CD4-positive, alpha-beta T cell treated with Interleukin-4 for 1 hour (primary cell): ENCODE measurements around the gene ADARB2.
"Not testable (repeated sequence)": the region's sequence is repeated elsewhere in the genome, so short reads cannot be mapped to it uniquely, and the experiment has no call there.

ENCODE experiments used
- DNase-seq, 2 donors: peaks; one replicate each; pipeline ENCODE4 v3.0.0-alpha.2; 2020 to 2022

ADARB2 gene

DNA sequence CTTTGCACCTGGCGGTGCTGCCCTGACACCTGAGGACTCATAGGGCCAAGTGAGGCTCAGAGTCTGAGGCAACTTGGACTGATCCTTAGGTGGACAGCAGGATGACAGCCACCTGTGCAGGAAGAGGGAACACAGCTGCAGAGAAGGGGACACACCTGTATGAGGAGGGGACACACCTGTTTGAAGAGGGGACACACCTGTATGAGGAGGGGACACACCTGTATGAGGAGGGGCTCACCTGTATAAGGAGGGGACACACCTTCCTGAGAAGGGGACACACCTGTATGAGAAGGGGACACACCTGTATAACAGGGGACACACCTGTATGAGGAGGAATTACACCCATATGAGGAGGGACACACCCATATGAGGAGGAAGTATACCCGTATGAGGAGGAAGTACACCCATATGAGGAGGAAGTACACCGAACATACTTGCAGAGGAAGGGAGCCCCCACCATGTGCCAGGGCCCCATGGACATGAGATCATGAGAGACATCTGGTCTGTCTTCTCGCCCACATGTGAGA is 285.9 kb downstream of the ADARB2 start:
- no peak for DNase-seq

DNA sequence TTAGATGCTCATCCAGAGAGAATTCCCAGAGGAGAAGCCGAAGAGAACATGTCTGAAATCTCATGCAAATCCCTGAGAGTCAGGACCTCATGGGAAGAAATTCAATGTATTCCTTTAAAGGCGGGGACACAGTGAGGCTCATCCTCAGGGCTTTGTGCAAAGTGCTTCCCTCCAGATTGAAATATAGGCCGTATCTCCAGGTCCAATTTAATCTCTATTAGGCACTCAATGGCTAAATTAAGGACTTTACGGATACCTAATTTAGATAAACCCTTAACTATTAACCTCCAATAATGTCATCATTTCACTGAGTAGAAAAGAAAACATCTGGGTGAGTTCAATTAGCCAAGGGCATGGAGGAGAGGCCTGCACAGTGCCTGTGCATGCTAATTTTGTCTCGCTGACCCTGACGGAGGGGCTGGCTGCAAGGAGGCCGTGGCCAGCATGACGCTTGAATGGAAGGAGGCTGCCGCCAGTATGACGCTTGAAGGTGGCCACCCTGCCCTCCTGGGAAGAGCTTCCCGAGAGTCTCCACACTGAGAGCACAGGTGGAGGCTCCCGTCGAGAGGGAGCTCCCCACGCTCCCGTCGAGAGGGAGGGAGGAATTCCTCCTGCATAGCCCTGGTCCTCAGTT is 287.6 kb downstream of the ADARB2 start:
- DNase-seq: no peak

DNA sequence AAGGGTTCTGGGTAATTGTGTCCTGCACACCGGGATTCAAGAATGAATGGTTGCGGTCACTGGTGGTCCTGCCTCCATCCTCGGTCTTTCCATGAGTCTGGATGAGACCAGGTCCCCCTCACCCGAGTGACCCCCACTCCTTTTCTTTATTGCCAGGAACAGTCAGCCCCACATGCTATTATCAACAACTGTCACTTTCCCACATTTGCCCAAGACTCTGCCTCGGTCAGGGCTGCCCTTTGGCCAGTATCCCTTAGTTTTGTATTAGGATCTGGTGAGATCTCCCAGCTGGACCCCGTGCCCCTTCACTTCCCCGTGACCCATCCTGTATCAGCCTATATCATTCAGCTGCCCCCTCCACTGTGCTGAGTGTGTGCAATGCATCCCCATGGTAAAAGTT is 288.3 kb downstream of the ADARB2 start:
- DNase-seq: no peak

DNA sequence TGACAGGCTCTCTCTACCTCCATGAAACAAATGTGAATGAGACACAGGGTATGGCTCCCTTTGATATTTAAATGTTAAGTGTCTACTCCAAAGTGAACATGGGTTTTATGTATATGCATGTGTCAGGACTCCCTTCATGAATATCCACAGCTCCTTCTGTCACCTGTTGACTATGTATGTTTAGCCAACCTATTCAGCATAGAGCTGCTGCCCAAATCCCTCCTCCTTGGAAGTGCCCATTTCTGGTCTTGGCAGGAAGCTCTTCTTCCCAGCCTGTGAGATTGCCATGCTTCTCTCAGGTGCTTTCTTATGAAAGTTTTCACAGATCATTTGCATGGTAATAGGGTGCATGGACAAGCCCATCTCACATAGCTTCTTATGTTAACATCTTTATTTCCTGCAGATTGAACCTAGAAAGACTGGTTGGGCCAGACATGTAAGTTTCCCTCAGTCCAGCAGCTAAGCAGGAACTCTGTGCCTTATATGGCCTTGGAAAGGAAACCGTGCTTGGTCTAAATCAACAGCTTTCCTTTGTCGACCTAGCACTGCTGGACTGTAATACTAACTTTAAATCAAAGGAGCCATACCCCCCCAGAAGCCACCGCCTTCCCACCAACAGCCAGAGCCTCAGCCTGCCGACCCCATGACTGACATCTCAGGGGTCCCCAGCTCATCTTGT is 288.9 kb downstream of the ADARB2 start:
- no peak for DNase-seq

DNA sequence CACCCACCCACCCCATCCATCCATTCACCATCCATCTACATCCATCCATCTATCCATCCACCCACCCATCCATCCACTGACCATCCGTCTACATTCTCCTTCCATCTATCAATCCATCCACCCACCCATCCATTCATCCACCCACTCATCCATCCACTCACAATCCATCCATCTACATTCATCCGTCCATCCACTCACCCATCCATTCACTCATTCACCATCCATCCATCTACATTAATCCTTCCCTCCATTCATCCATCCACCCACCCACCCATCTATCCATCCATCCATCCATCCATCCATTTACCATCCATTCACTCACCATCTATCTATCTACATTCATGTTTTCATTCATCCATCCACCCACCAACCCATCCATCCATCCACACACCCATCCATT is 292.5 kb downstream of the ADARB2 start:
- DNase-seq: no peak

DNA sequence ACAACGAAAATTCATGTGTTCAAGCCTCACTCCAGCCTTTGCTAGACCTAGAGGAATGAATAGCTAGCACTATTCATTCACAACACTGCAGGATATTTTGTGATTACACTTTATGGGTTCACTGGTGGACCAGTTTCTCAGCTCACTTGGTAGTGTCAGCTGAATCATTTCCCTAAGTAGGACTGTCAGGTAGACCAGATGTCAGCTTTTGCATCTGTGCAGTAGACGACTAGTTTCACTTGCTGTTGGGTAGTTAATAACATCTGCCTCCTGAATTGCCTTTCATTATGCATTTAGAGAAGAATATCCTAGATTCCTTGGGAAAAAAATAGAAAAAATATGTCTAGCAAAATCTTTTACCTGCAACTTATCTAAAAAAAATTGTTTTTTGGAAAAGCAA is 296.4 kb downstream of the ADARB2 start:
- no peak for DNase-seq

DNA sequence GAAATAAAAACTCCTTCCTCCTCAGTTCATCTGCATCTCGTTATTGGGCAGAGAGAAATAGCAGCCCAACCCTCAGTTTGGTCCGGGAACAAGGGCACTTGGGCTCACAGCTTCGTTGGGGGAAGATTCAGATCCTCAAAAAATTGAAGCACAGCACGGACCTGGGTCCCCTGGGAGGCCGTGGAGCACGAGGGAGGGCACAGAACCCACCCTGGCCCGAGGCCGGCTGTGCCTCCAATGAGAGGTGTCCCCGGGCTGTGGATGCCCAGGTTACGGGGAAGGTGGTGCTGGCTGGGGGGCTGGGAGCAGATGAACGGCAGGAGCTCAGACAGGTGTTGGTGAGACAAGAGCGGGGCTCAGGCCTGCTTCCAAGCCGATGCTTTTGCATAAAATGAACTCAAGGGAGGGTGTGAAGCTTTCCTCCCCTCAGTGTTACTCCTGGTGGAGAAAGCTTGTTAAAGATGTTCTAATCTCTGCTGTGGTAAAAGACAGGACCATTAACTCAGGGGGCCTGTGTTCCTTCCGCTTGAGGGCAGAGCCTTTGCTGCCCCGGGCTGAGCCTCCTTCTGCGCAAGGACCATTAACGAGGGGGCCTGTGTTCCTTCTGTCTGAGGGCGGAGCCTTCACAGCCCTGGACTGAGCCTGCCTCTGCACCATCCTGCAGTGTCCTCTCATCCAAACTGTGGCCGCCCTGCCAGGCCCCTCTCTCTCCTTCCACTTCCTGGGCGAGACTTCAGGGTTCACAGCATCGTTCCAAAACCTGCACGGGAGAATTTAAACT is 302.2 kb downstream of the ADARB2 start:
- DNase-seq: no peak

DNA sequence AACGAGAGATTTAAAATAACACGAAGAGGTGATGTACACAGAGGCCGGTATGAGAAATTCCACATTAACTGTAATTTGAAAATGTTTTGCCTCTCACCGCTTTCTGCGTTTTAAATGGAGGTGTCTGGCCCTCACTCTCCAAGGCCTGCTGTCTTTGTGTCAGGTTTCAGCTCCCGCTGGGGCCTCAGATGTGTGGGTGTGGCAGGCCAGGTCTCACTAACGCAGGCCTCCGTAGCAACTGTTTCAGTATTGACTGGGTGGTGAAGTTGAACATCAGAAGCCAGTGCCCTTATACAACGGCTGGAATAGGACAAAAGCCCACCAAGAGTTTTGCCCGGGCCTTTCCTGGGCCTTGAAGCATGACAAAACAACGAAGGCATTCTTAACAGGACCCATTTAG is 303.1 kb downstream of the ADARB2 start:
- DNase-seq: no peak

DNA sequence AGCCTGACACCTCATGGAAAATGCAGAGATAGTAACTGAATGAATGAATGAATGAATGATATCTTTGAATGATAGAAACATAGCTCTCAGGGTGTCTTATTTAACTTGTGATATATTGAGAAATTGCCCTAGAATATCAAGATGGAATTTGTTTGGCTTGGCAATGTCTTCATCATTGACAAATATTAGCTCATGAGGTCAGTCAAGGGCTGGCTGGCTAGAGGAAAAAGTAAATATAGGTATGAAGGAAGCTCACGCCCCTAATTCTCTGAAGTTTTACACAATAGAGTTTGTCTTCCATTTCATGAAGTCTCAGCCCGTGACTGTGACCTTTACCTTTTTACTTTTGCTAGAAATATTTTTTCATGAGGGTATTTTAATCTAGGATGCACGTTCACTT is 305.2 kb downstream of the ADARB2 start:
- DNase-seq: no peak

DNA sequence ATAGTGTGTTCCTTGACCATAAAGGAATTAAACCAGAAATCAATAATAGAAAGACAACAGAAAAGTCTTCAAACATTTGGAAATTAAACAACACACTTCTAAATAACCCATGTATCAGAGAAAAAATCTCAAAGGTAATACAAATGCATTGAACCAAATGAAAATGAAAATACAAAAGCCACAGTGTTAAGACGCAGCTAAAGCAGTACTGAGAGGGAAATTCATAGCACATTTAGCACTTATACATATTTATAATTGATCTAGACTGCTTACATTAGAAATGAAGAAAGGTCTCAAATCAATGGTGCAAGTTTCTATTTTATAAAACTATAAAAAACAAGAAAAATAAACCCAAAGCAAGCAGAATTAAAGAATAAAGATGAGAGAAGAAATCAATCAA is 306.1 kb downstream of the ADARB2 start:
- no peak for DNase-seq

DNA sequence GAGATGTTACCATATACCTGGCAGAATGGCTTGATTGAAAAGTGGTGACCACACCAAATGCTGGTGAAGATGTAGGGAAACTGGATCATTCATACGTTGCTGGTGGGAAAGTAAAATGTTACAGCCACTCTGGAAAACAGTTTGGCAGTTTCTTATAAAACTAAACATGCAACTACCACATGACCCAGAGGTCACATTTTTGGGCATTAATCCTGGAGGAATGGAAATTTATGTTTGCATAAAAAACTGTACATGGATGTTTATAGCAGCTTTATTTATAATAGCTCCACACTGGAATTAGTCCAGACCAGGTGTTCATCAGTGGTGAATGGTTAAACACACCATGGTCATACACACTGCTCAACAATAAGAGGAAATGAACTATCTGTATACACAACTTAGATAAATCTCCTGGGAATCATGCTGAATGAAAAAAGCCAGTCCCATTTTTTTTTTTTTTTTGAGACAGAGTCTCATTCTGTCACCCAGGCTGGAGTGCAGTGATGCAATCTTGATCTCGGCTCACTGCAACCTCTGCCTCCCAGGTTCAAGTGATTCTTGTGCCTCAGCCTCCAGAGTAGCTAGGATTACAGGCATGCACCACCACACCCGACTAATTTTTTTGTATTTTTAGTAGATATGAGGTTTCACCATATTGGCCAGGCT is 309.7 kb downstream of the ADARB2 start:
- DNase-seq: not testable (repeated sequence)

DNA sequence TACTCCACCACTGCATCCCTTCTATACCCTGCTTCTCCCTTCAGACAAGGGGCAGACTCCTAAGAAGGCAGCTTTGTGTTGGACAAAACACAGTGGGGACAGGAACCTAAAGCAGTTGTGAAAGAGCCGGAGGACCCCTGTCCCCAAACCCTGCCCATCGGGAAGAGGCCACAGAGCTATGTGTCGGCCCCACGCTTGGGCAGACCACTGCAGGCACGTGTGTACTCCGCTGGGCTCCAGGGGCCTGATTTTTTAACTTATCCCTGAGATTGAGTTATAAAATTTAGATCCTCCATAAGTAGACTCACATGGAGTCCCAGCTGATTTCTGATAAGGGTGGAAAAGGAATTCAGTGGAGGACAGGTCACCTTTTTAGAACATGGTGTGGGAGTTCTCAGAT is 310.5 kb downstream of the ADARB2 start:
- DNase-seq: no peak

DNA sequence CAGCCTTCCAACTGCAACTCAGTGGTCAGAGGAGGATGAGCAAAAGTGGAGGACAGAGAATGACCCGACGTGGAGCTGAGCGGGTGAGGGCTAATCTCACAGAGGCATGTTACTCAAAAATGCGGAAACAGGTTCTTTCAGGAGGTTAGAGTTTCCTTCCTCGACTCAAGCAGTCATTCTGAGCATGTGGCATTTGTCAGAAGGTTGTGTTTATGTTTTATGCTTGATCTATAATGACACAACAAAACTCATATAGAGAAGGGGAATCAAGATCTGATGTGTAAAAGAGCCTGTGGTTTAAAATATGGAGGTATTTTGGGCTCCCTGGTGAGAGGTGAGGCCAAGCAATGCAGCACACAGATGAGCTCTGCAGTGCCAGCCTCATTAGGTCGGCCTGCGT is 311.4 kb downstream of the ADARB2 start:
- no peak for DNase-seq

DNA sequence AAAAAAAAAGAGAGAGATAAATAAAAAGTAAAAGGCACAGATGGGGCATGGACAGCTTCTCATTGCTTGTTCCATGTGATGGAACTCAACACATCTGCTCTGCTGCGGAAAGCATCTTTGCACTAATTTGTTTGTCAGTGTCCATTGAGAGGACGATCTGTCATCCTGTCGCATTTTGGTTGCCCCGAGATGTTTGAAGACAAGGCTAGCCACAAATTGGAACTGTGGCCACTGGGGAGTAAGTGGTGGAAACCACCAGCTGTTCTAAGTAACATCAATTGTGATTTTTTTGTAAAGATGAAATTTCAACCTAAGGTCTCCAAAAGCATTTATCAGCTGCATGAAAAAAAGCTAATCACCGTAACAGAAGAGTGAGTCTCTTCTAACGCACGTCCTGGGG is 312.7 kb downstream of the ADARB2 start:
- DNase-seq: no peak

DNA sequence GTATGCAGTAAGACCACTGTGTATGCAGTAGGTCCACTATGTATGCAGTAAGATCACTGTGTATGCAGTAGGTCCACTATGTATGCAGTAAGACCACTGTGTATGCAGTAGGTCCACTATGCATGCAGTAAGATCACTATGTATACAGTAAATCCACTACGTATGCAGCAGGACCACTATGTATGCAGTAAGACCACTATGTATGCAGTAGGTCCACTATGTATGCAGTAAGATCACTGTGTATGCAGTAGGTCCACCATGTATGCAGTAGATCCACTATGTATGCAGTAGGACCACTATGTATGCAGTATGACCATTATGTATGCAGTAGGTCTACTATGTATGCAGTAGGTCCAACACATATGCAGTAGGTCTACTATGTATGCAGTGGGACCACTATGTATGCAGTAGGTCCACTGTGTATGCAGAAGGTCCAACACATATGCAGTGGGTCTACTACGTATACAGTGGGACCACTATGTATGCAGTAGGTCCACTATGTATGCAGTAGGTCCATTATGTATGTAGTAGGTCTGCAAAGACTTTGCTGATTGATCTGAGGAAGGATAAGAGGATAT is 313.6 kb downstream of the ADARB2 start:
- DNase-seq: no peak

DNA sequence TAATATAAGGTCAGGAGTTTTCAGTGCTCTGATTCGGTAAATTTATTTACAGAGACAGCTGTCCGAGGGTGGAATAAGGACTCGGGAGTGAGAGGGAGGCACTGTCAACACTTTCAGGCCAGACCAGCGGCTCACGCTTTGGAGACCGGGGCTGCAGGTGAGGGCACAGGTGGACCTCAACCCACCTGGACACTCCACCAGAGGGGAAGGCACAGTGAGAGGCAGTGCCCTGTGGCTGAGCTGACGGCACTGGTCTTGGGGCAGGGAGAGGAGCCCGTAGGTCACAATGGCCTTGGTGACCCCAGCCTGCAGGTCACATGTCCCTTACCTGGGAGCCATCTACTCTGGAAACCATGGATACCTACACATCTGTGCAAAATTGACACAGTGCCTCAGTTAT is 315.1 kb downstream of the ADARB2 start:
- DNase-seq: no peak

DNA sequence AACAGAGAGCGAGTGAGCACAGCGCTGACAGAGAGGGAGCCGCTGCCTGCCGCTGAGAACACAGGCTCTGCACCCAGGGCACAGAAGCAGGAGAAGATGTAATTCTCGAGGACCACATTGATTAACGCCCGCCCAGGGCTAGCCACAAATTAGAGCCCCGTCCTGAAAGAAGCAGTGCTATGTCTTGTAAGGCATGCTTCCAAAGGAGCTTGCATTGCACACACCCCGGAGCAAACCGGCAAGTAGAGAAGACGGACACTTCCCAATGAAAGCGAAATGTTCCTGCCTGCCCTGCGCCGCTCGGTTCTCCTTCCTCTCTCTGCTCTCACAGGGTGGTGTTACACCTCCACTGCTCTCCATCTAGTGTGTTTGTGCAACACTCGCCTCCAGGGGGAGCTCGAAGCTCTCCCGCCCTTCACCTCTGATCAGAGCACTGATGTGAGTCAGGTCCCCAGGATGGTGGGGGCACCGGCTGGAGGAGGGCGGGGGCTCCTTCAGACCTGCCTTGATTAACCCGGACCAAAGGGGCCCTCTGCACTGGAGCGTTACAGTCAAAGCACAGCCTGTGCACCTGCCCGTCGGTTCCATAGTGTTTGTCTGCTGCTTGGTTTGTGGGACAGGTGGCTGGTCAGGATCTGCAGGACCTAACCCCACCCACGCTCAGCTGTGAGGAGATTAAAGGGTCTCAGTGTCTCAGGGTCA is 316.5 kb downstream of the ADARB2 start:
- peak; percentile 31 to 71 for DNase-seq

DNA sequence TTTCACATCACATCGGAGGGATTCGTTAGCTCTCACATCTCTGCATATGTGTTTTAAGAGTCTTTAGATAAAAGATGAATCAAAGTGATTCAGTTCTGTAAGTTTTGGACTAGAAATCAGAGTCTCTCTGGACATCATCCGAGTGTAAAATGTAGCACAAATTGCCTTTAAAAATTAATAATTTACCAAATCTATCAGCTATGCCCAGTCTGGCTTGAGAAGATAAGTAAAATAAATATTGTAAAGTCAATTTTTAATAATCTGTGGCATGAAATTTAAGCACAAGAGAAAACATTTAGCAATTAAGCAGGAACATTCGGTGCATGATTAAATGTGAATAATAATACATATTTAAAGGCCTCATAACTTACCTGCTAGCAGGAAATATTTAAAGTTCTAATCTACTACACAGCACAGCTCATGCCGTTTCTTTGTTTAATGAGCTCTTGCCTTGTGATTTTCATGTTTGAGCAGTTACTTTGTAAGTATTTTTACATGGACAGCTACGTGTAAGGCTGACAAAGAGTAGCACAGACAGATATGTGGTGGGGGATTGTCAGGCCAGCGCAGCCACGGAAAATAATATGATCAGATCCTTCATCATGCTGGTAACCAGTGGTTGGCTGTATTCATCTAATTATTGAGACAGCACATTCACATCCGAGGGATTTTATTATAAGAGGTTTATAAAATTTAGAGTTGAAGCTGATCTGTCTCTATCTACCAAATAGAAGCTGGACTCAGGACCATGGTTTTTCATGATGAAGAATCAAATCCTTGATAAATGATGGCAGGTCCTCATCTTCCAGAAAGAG is 317.3 kb downstream of the ADARB2 start:
- no peak for DNase-seq

DNA sequence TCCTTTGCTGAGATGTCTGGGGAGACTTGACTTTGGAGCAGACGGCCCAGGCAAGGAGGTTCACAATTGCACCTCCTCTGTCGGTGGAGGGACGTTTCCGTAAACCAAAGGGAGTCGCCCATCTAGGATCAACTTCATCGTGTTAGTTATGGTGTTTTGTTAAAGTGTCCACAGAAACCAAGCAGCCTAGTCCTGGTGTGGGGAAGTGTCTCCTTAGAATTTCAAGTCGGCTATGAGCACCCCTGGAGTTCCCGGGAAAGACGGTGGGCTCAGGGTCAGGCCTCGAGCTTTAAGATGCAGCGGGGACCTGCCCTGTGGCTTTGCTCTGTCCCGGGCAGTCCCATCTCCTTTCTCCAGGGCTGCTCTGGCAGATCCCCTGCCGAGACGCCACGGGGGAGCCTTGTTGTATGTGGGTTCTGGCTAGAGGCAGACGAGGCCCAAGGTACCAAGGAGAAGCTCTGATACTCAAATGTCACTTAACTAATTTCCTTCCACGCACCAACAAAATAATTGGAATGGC is 319.2 kb downstream of the ADARB2 start:
- DNase-seq: no peak

DNA sequence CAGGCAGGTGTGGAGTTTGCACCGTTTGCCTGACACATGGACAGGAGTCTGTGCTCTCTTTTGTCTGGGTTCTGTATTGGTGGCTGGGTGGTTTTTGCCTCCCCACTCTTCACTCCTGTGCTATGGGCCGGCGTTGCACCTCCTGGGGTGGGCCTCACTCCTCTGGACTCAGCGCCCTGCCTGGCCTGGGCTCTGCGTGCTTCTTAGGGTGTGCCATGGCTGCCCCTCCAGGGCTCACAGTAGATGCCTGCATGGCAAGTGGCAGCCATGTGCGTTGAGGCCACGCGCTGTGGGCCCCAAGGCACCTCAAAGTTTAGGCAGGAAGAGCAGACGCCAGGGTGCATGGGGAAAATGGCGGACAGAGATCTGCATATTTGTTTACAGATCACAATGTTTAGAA is 319.8 kb downstream of the ADARB2 start:
- no peak for DNase-seq

DNA sequence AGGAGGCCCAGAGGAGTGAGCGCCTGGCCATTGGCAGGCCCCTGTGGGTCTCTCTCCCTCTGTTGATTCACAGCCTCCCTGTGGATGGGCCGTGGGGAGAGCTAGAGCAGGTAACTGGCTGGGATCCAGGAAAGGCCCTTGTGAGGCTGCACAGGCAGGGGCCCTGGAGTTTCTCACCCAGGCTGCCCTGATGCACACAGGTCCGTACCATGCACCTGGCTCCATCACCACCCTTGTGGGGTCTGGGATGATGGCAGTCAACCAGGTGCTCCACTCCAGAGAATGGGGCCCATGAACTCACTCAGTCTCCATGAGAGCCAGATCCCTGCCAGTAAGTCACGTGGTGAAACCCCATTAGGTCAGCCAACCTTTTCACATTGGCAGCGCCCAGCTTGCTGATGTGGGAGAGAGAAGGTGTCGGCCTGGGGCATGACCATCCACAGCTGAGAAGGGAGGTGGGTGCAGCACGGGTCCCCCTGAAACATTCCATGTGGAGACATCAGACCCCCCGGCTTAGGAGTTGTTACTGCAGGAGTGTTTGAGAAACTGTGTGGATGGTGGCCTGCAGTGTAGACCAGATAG is 320.8 kb downstream of the ADARB2 start:
- DNase-seq: no peak
